ENCODE results near the gene CACNA1S. TPM values are rescaled to one million over a fixed set of nuclear protein-coding genes. Genes with fewer than 3 reads are reported as not detected.

Gene CACNA1S
- total and polyA plus RNA-seq, 2 of the 13 experiments (the other 11 are each of a cell fraction or from before 2014, with no cell fraction given) = not detected

DNA sequence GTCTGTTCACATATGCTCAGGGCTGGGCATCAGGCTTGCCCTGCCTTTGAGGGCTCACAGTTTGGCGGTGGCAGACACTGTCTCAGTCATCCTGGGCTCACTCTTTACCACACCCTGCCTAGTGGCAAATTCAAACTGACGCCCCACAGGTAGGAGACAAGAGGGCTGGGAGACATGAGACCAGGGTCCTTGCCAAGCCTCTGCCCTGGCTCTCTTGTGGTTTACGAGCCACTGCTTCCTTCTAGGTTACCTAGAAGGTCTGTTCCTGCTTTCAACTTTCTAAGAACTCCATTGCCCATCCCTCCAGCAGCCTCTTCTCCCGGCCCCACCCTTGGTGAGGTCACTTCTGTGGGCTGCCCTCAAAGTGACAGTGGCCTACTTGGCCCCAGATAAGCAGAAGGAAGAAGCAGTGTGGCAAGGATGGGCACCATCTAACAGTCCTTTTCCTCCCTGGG, 99.2 kb downstream of the CACNA1S start (continued):
- no peak for TF ChIP-seq ZNF224 (CRISPR knock-in tag; IDR thresholded peaks at IDR 0.05)
- no peak for TF ChIP-seq FOXC1 (CRISPR knock-in tag; IDR thresholded peaks at IDR 0.05; ENCODE audit: borderline replicate concordance)
- TF ChIP-seq ZNF569 (CRISPR knock-in tag; IDR thresholded peaks at IDR 0.05; ENCODE audit: borderline replicate concordance) = no peak
- TF ChIP-seq ARHGAP35 (CRISPR knock-in tag; IDR thresholded peaks at IDR 0.05; ENCODE audit: borderline replicate concordance) = no peak
- no peak for TF ChIP-seq ARID2 (CRISPR knock-in tag; IDR thresholded peaks at IDR 0.05; ENCODE audit: borderline replicate concordance)
- no peak for TF ChIP-seq CBX5 (CRISPR knock-in tag; IDR thresholded peaks at IDR 0.05; ENCODE audit: borderline replicate concordance)

- no peak overlapping the region for H3K9ac ChIP-seq (ENCODE audit: insufficient read depth, low read depth, low read length)
- no peak for ATAC-seq
- no peak overlapping the region for H3K27ac ChIP-seq (ENCODE audit: extremely low read length, insufficient read depth, low read length)
- peaks cover 4 to 25% of the 10 kb centered on the region in 2 experiments; a peak in 3 of 5 replicates for H3K27me3 ChIP-seq (ENCODE audit: control insufficient read depth in 1 of 2, insufficient read depth in 2 of 2, low read length in 2 of 2)
- no peak overlapping the region for H3K4me2 ChIP-seq (ENCODE audit: low read depth, low read length)
- 10% methylated on average over 2 of the region's 3 CpGs for WGBS (ENCODE audit: low lambda C conversion rate)
- no peak for FAIRE-seq
- H3K9me3 ChIP-seq (ENCODE audit: low read length) = no peaks in the 10 kb centered on the region
- no peaks in the 10 kb centered on the region for H3K79me2 ChIP-seq (ENCODE audit: insufficient read depth, low read length)
- no TSS peak for BruUV-seq (replicated peaks)
- H3K4me1 ChIP-seq (ENCODE audit: insufficient read depth, low read length) = peaks cover 8% of the 10 kb centered on the region
- intact Hi-C loops (cut with micrococcal nuclease; ENCODE audit: unreplicated experiment) (no loop called here), in situ Hi-C loops (cut with HindIII; ENCODE audit: extremely low pct_ligation_motif_present, low pct_unique_long_range_greater_than_20kb) (no loop called here)
- no peaks in the 10 kb centered on the region for H4K20me1 ChIP-seq (ENCODE audit: insufficient read depth, low read length)
- no peaks in the 10 kb centered on the region for H3K36me3 ChIP-seq (replicated peaks in 1 of 2; ENCODE audit: control insufficient read depth in 1 of 2, insufficient read depth in 2 of 2, low read length in 2 of 2)
- POLR2A ChIA-PET = no interaction called here
- H2AFZ ChIP-seq (ENCODE audit: low read length) = no peak overlapping the region
- CTCF ChIA-PET (ENCODE audit: low intra/inter-chr PET ratio, low total read pairs) = no interaction called here
- H3K4me3 ChIP-seq (replicated peaks in 1 of 3; ENCODE audit: insufficient read depth in 1 of 3, low read depth in 2 of 3, low read length in 3 of 3) = no peak overlapping the region
- no peak for DNase-seq (ENCODE audit: low spot score)
- TF ChIP-seq PRMT3 (CRISPR knock-in tag; IDR thresholded peaks at IDR 0.05; ENCODE audit: borderline replicate concordance, low read depth) = no peak
- TF ChIP-seq XRCC5 (optimal IDR thresholded peaks at IDR 0.05; ENCODE audit: low read length) = no peak
- TF ChIP-seq MZF1 (CRISPR knock-in tag; IDR thresholded peaks at IDR 0.05; ENCODE audit: borderline replicate concordance) = no peak
- no peak for TF ChIP-seq ZNF484 (CRISPR knock-in tag; IDR thresholded peaks at IDR 0.05; ENCODE audit: borderline replicate concordance, low read depth)
- TF ChIP-seq BHLHE40 (IDR thresholded peaks at IDR 0.05; ENCODE audit: low read length) = no peak
- TF ChIP-seq, protein P1, sequence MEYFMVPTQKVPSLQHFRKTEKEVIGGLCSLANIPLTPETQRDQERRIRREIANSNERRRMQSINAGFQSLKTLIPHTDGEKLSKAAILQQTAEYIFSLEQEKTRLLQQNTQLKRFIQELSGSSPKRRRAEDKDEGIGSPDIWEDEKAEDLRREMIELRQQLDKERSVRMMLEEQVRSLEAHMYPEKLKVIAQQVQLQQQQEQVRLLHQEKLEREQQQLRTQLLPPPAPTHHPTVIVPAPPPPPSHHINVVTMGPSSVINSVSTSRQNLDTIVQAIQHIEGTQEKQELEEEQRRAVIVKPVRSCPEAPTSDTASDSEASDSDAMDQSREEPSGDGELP (IDR thresholded peaks at IDR 0.05; ENCODE audit: borderline replicate concordance, low read depth) = no peak
- no peak for TF ChIP-seq ZBTB40 (IDR thresholded peaks at IDR 0.05)
- no peak for TF ChIP-seq ZBTB40 (CRISPR knock-in tag; IDR thresholded peaks at IDR 0.05)
- no peak for TF ChIP-seq KDM6A (CRISPR knock-in tag; IDR thresholded peaks at IDR 0.05; ENCODE audit: low read depth)
Measured at GRCh38 chr1:201011616-201012015, 100.6 kb downstream of the CACNA1S start.
